NK-92 treated with Interleukin-12 subunit alpha and Interleukin-12 subunit beta, amount 100 ng/mL, for 24 hours (cell line): ENCODE data around the gene HILPDA.
A peak's percentile ranks its signal among the peaks of the same experiment; 100 is the strongest.
"Not testable (repeated sequence)": the region's sequence is repeated elsewhere in the genome, so short reads cannot be mapped to it uniquely, and the experiment has no call there.

Experiments used
- DNase-seq: peaks from one replicate; lab custom pipeline; 2025; lab: John Stamatoyannopoulos, UW

HILPDA gene

GRCh38 chr7:128431754-128432153 is 23.9 kb upstream of the HILPDA start:
- DNase-seq: no peak

- no peak for DNase-seq
Measured at GRCh38 chr7:128434413-128435326, 21.0 kb upstream of the HILPDA start.

- DNase-seq: no peak
Measured at GRCh38 chr7:128435327-128435686, 20.4 kb upstream of the HILPDA start.

- DNase-seq: no peak
Measured at GRCh38 chr7:128437426-128438332, 18.0 kb upstream of the HILPDA start.

- no peak for DNase-seq
Measured at GRCh38 chr7:128442356-128442755, 13.3 kb upstream of the HILPDA start.

- peak; percentile 30 for DNase-seq
Measured at GRCh38 chr7:128443831-128444600, 11.7 kb upstream of the HILPDA start.

GRCh38 chr7:128446306-128446705 is 9.4 kb upstream of the HILPDA start:
- no peak for DNase-seq

- DNase-seq: no peak
Measured at GRCh38 chr7:128447941-128448564, 7.6 kb upstream of the HILPDA start.

- no peak for DNase-seq
Measured at GRCh38 chr7:128448751-128449302, 6.9 kb upstream of the HILPDA start.

GRCh38 chr7:128450409-128450808 is 5.3 kb upstream of the HILPDA start:
- no peak for DNase-seq

GRCh38 chr7:128450913-128451312 is 4.8 kb upstream of the HILPDA start:
- no peak for DNase-seq

- no peak for DNase-seq
Measured at GRCh38 chr7:128452552-128452951, 3.1 kb upstream of the HILPDA start.

GRCh38 chr7:128453836-128454804 is 1.6 kb upstream of the HILPDA start:
- DNase-seq: no peak

GRCh38 chr7:128454808-128455542 is 703 bp upstream of the HILPDA start:
- no peak for DNase-seq

- DNase-seq: no peak
Measured at GRCh38 chr7:128456255-128456725, 612 bp downstream of the HILPDA start.

GRCh38 chr7:128457385-128457784 is 1.7 kb downstream of the HILPDA start:
- DNase-seq: not testable (repeated sequence)

- DNase-seq: peak; percentile 41
Measured at GRCh38 chr7:128458956-128459355, 3.3 kb downstream of the HILPDA start.

- no peak for DNase-seq
Measured at GRCh38 chr7:128459394-128459878, 3.8 kb downstream of the HILPDA start.

- DNase-seq: no peak
Measured at GRCh38 chr7:128462460-128462859, 6.8 kb downstream of the HILPDA start.
